Esophagus muscularis mucosa (tissue), 4 donors: ENCODE data around the gene ADCY3. TPM values are rescaled to one million over a fixed set of nuclear protein-coding genes. Genes with fewer than 3 reads are reported as not detected.

Experiments
- DNase-seq: peaks from one replicate; pipeline ENCODE4 v3.0.0-alpha.2; 2017; ENCODE audit errors: extremely low spot score
- H3K27ac ChIP-seq, 4 donors: fragments of 200-600 bp; sonication (generic); replicated peaks in 1 of 4; 1 replicate in 3 of 4; 2 replicates in 1 of 4; pipeline ENCODE4 v1.5.1; 2016 to 2019; ENCODE audit warnings: mild to moderate bottlenecking in 1 of 4
- H3K27me3 ChIP-seq, 4 donors: fragments of 200-600 bp; sonication (generic); one replicate each; pipeline versions ENCODE4 v1.5.1 to v1.6.0; 2016 to 2019
- H3K36me3 ChIP-seq, 4 donors: fragments of 200-600 bp; sonication (generic); one replicate each; pipeline ENCODE4 v1.5.1; 2016 to 2019
- H3K4me1 ChIP-seq, 4 donors: fragments of 200-600 bp; sonication (generic); one replicate each; pipeline ENCODE4 v1.5.1; 2016 to 2019
- H3K4me3 ChIP-seq, 4 donors: fragments of 200-600 bp; sonication (generic); 1 replicate in 2 of 4; 2 replicates in 2 of 4; pipeline ENCODE4 v1.5.1; 2016 to 2019; ENCODE audit warnings: mild to moderate bottlenecking in 4 of 4, moderate library complexity in 1 of 4
- H3K9me3 ChIP-seq, 4 donors: fragments of 200-600 bp; sonication (generic); 1 replicate in 3 of 4; 2 replicates in 1 of 4; pipeline ENCODE4 v1.5.1; 2016 to 2019
- EP300 ChIP-seq: sonication (generic); formaldehyde crosslinking; IDR thresholded peaks from one replicate; pipeline ENCODE4 v1.6.1; 2017; ENCODE audit warnings: antibody characterized with exemption
- POLR2A ChIP-seq: fragments of 450-650 bp; IDR thresholded peaks from one replicate; pipeline ENCODE4 v1.6.1; 2017; ENCODE audit warnings: antibody characterized with exemption, moderate library complexity, mild to moderate bottlenecking, low read depth
- POLR2AphosphoS5 ChIP-seq, 2 donors: sonication (generic); formaldehyde crosslinking; IDR thresholded peaks; one replicate each; pipeline ENCODE4 v1.6.1; 2017; ENCODE audit warnings: antibody characterized with exemption in 2 of 2
- WGBS: methylation state at CpG from one replicate; pipeline ENCODE4 v1.1.5; 2018; 5-methylcytosine and 5-hydroxymethylcytosine counted together
- intact Hi-C: fragments of 100-400 bp; cut with DNase I; formaldehyde crosslinking; loops from one replicate; pipeline ENCODE4 v1.15.1; 2023
- total RNA-seq, 4 donors: library from RNA; depleted of rRNA; stranded (reverse); fragments of >200 nt; gene quantifications; one replicate each; pipeline versions ENCODE4 v1.1.0 to v1.2.1, GENCODE V29; 2016
- TF ChIP-seq, protein P1 (sequence below), 3 experiments: fragments of 200-600 bp in 2 of 3; fragments of 450-650 bp in 1 of 3; sonication (generic) in 2 of 3; IDR thresholded peaks; one replicate each; pipeline ENCODE4 v1.5.1; 2017 to 2019; ENCODE audit warnings: antibody characterized with exemption in 3 of 3, mild to moderate bottlenecking in 2 of 3, moderate library complexity in 1 of 3

ADCY3 gene
- total RNA-seq, 4 donors from 2014 or later: 21.2 to 70.6 (median 53.8) TPM

DNA sequence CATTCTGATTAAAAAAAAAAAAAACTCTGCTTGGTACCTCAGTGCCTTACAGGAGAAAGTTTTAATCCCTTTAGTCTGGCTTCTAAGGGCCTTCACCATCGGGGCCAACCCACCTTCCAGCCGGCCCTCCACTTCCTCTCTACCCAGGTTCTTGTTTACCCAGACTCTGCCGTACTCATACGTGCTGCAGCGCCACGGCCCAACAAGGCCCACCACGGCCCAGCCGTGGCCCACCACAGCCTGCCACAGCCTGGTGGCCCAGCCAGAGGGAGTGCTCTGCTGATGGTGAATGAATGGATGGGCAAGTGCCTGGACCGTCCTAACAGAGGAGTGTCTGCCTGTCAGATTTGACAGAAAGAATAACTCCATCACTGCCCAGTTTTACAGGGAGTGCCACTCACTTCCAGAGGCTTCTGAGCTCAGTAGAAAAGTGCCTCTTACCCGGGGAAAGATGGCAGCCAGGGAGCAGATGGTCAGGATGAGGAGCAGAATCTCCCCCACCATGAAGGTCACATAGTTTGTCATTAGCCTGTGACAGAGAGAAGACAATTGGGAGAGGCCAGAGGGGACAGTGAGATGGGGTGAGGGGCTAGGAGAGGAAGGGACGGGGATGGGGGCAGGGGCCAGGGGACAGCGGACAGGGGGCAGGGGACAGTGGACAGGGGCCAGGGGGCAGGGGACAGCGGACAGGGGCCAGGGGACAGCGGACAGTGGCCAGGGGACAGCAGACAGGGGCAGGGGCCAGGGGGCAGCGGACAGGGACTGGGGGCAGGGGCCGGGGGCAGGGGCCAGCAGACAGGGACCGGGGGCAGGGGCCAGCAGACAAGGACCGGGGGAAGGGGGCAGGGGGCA is 88.6 kb downstream of the ADCY3 start:
- H3K27me3 ChIP-seq: no peaks in the 10 kb centered on the region
- H3K27ac ChIP-seq: no peak overlapping the region
- peaks cover 8 to 11% (median 10%) of the 10 kb centered on the region in 4 donors for H3K4me1 ChIP-seq
- H3K36me3 ChIP-seq: peaks cover 3 to 35% (median 29%) of the 10 kb centered on the region in 4 donors
- intact Hi-C loops: no loop called here
- 88% methylated on average over 13 of the region's 18 CpGs for WGBS
- no peaks in the 10 kb centered on the region for H3K9me3 ChIP-seq
- no peak for DNase-seq
- H3K4me3 ChIP-seq: no peak overlapping the region
- TF ChIP-seq, protein P1, sequence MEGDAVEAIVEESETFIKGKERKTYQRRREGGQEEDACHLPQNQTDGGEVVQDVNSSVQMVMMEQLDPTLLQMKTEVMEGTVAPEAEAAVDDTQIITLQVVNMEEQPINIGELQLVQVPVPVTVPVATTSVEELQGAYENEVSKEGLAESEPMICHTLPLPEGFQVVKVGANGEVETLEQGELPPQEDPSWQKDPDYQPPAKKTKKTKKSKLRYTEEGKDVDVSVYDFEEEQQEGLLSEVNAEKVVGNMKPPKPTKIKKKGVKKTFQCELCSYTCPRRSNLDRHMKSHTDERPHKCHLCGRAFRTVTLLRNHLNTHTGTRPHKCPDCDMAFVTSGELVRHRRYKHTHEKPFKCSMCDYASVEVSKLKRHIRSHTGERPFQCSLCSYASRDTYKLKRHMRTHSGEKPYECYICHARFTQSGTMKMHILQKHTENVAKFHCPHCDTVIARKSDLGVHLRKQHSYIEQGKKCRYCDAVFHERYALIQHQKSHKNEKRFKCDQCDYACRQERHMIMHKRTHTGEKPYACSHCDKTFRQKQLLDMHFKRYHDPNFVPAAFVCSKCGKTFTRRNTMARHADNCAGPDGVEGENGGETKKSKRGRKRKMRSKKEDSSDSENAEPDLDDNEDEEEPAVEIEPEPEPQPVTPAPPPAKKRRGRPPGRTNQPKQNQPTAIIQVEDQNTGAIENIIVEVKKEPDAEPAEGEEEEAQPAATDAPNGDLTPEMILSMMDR (IDR thresholded peaks at IDR 0.05): no peak
- TF ChIP-seq POLR2AphosphoS5 (IDR thresholded peaks at IDR 0.05) (no peak), EP300 (no peak)

DNA sequence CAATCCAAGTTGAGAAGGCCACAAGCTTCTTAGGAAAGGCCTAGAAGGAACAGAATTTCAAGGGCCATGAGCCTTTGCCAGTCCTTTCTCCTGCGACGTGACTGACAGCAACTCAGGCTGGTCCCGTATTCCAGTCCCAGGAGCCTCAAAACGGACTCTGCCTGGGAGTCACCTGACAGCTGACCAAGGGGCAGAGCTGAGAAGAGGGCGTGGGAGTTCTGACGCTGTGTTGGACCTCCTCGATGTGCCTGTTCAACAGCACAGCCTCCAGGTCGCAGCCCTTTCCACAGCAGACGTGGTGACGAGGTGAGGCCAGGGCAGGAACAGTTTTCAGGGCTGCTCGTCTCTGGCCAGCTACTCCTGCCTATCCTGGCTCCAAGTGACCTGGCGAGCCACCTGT is 89.3 kb downstream of the ADCY3 start:
- H3K9me3 ChIP-seq: no peaks in the 10 kb centered on the region
- H3K27me3 ChIP-seq: no peaks in the 10 kb centered on the region
- no peak overlapping the region for H3K4me3 ChIP-seq
- H3K27ac ChIP-seq: no peak overlapping the region
- WGBS: 87% methylated on average over 11 of the region's 12 CpGs
- peaks cover 8 to 11% (median 10%) of the 10 kb centered on the region in 4 donors for H3K4me1 ChIP-seq
- no peak for DNase-seq
- intact Hi-C loops: no loop called here
- no peak for TF ChIP-seq EP300
- TF ChIP-seq POLR2A: no peak
- TF ChIP-seq, protein P1 (IDR thresholded peaks at IDR 0.05): no peak
- no peak for TF ChIP-seq POLR2AphosphoS5 (IDR thresholded peaks at IDR 0.05)
- H3K36me3 ChIP-seq: peaks cover 0 to 32% (median 23%) of the 10 kb centered on the region in 4 donors

DNA sequence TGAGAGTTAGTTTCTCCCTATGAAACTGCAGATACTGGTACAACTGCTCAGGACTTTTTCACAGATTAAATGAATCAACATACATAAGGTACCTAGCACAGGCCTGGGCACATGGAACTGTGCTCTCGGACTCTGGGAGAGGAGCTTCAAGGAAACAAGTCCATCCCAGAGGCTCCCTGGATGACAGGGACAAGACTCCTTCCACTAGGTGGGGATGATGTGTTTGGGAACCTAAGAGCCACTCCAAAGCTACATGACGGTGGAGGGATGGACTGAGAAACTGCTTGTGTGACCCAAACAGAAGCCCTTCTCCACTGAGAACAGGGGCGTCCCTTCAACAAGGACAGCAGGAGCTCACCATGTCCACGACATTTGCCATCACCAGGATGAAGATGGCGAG is 89.7 kb downstream of the ADCY3 start:
- 81% methylated on average over 5 of the region's 5 CpGs for WGBS
- intact Hi-C loops: no loop called here
- no peak for TF ChIP-seq POLR2AphosphoS5 (IDR thresholded peaks at IDR 0.05)
- TF ChIP-seq, protein P1 (IDR thresholded peaks at IDR 0.05): no peak
- no peak for TF ChIP-seq POLR2A
- no peak for TF ChIP-seq EP300

DNA sequence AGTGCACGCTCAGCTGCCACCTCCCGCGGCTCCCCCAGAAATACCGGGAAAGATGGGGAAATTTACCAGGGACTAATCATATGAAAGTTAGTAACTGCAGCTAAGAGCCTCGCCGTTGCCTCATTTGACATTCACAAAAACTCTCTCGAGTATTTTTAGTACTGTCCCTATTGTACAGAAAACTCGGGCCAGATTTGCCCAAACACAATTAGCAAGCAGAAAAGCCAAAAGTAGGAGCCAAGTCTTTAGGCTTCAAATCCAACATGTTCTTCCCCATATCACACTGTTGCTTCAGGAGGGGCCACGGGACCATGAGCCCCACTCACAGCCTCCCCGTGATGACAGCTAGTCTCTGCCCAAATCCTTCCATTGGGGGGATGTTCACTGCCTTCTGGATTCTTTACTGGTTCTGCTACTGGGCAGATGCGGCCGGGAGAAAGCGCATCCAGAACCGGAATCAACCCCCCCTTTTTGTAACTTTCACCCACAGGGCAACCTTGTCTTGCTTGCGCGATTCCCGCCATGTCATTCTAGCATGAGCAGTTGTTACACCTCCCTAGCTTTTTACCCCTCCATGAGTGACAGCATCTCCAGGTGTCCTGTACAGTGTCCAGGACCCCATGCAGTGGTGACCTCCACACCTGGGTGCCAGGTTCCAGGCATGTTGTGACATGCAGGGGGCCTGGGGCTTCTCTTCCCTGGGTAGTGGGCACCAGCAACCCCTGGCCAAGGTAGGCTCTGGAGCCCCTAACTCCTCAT is 91.6 kb downstream of the ADCY3 start:
- Histone ChIP-seq H3K27ac (no peak overlapping the region), H3K4me3 (no peak overlapping the region)
- WGBS: 78% methylated on average over 17 of the region's 17 CpGs

More for the DNA sequence above, 89.7 kb downstream of the ADCY3 start:
- Histone ChIP-seq H3K36me3 (peaks cover 0 to 30% (median 21%) of the 10 kb centered on the region in 4 donors), H3K4me1 (peaks cover 8 to 11% (median 10%) of the 10 kb centered on the region in 4 donors), H3K27me3 (no peaks in the 10 kb centered on the region), H3K27ac (no peak overlapping the region), H3K4me3 (no peak overlapping the region), H3K9me3 (no peaks in the 10 kb centered on the region)
- DNase-seq: no peak

More for the DNA sequence above, 91.6 kb downstream of the ADCY3 start:
- TF ChIP-seq POLR2A (no peak), POLR2AphosphoS5 (IDR thresholded peaks at IDR 0.05) (no peak), EP300 (no peak)
- TF ChIP-seq, protein P1 (IDR thresholded peaks at IDR 0.05): no peak
- peaks cover 0 to 18% (median 6%) of the 10 kb centered on the region in 4 donors for H3K36me3 ChIP-seq
- intact Hi-C loops: loop anchor here (1.0 kb wide), 1 partner anchor 419 kb away; no protein-coding TSS in a partner anchor
- H3K27me3 ChIP-seq: no peaks in the 10 kb centered on the region
- peaks cover 8 to 11% (median 10%) of the 10 kb centered on the region in 4 donors for H3K4me1 ChIP-seq
- H3K9me3 ChIP-seq: no peaks in the 10 kb centered on the region
- no peak for DNase-seq
